GM21723 (cell line): Measurements from ENCODE around the gene APOBEC3A.
"Not testable (repeated sequence)": the region's sequence is repeated elsewhere in the genome, so short reads cannot be mapped to it uniquely, and the experiment has no call there.

Experiments used
- ATAC-seq: cut with Tn5 transposase; IDR thresholded peaks from one replicate; pipeline ENCODE4 v1.9.1; 2021; ENCODE audit warnings: mild to moderate bottlenecking, moderate library complexity; ENCODE audit not compliant: unreplicated experiment

APOBEC3A gene

GRCh38 chr22:38957808-38958650 lies 620 bp downstream of the APOBEC3A start:
- no peak for ATAC-seq

GRCh38 chr22:38958651-38958943 lies 1.2 kb downstream of the APOBEC3A start:
- not testable (repeated sequence) for ATAC-seq

- ATAC-seq: no peak
Observed at GRCh38 chr22:38959590-38959989, 2.2 kb downstream of the APOBEC3A start.

GRCh38 chr22:38960673-38961072 lies 3.3 kb downstream of the APOBEC3A start:
- ATAC-seq: not testable (repeated sequence)

- not testable (repeated sequence) for ATAC-seq
Observed at GRCh38 chr22:38963291-38963738, 5.9 kb downstream of the APOBEC3A start.

GRCh38 chr22:38963872-38964271 lies 6.5 kb downstream of the APOBEC3A start:
- no peak for ATAC-seq

GRCh38 chr22:38964306-38964705 lies 6.9 kb downstream of the APOBEC3A start:
- no peak for ATAC-seq

GRCh38 chr22:38964989-38965388 lies 7.6 kb downstream of the APOBEC3A start:
- ATAC-seq: no peak

- ATAC-seq: no peak
Observed at GRCh38 chr22:38965614-38966379, 8.4 kb downstream of the APOBEC3A start.

- ATAC-seq: no peak
Observed at GRCh38 chr22:38966380-38966702, 8.9 kb downstream of the APOBEC3A start.

- no peak for ATAC-seq
Observed at GRCh38 chr22:38966942-38967341, 9.5 kb downstream of the APOBEC3A start.

GRCh38 chr22:38967451-38968450 lies 10.3 kb downstream of the APOBEC3A start:
- ATAC-seq: no peak

GRCh38 chr22:38968801-38969200 lies 11.4 kb downstream of the APOBEC3A start:
- no peak for ATAC-seq

GRCh38 chr22:38970551-38970950 lies 13.1 kb downstream of the APOBEC3A start:
- ATAC-seq: no peak

- no peak for ATAC-seq
Observed at GRCh38 chr22:38971202-38971601, 13.8 kb downstream of the APOBEC3A start.

- no peak for ATAC-seq
Observed at GRCh38 chr22:38971791-38972190, 14.4 kb downstream of the APOBEC3A start.

- no peak for ATAC-seq
Observed at GRCh38 chr22:38972558-38972957, 15.1 kb downstream of the APOBEC3A start.

- no peak for ATAC-seq
Observed at GRCh38 chr22:38973289-38974169, 16.1 kb downstream of the APOBEC3A start.

- no peak for ATAC-seq
Observed at GRCh38 chr22:38974170-38974825, 16.9 kb downstream of the APOBEC3A start.

- no peak for ATAC-seq
Observed at GRCh38 chr22:38974826-38975175, 17.4 kb downstream of the APOBEC3A start.
